ENCODE results near the gene SLCO3A1.

Gene SLCO3A1

GRCh38 chr15:91909111-91909510 is 55.6 kb downstream of the SLCO3A1 start:
- DNase-seq, result no peak

DNA sequence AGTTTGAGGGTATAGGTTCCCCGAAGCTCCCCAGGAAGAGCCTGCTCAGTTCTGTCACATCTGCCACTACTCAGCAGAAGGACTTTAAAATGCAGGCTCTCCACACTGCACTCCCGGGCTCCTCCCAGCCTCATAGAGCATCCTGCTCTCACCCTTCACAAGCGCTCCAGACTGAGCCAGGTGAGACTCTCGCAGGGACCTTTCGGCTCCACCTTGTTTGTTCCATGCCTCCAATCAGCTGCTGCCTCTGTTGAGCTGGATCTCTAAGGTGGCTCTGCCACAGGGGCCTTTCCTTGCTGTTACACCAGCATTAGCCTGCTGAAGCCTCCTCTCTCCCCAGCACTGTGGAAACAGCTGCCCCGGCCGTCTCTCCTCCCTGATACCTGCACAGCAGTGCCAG is 56.1 kb downstream of the SLCO3A1 start:
- no peak for DNase-seq

GRCh38 chr15:91911844-91912243 is 58.3 kb downstream of the SLCO3A1 start:
- no peak for DNase-seq

DNA sequence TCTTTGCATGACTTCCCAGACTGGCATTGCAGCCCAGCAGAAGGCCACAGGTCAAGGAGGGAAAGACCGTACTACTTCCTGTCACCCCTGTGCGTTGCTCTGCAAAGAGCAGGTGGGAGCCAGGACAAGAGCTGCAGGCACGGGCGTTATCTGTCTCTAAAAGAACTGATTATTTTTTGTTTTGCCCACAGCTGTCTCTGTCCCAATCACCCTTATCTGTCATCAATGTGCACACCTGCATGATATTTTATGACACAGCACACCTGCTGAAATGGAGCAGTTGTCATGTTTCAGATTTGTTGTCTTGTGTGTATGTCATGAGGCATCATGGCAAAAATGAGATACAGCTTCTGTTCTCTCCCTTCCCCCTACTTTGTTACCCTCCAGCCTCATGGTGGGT is 58.8 kb downstream of the SLCO3A1 start:
- no peak for DNase-seq

DNA sequence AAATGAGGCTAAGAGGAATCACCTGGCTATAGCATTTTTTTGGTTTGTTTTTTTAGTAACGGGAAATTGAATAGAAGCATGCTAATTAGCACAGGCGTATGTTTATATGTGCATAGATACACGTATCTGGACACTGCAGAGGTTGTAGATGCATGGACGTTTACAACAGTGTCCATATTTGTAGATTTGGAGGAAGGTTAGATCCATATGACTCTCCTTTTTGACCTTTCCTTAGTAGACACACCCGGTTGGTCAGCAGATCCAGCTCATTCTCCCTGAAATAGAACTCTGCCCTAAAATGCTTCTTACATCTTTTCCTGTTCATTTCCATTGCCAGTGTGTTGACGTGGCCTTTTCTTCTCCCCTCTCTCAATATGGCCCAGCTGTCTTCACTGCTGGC is 60.1 kb downstream of the SLCO3A1 start:
- no peak for DNase-seq

- DNase-seq, result no peak
Observed at GRCh38 chr15:91915576-91915975, 62.1 kb downstream of the SLCO3A1 start.

DNA sequence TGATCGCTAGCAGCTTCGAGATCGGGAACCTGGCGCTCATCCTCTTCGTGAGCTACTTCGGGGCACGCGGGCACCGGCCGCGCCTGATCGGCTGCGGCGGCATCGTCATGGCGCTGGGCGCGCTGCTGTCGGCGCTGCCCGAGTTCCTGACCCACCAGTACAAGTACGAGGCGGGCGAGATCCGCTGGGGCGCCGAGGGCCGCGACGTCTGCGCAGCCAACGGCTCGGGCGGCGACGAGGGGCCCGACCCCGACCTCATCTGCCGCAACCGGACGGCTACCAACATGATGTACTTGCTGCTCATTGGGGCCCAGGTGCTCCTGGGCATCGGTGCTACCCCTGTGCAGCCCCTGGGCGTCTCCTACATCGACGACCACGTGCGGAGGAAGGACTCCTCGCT is 62.5 kb downstream of the SLCO3A1 start:
- DNase-seq, result no peak

- no peak for DNase-seq
Observed at GRCh38 chr15:91917686-91918360, 64.3 kb downstream of the SLCO3A1 start.

DNA sequence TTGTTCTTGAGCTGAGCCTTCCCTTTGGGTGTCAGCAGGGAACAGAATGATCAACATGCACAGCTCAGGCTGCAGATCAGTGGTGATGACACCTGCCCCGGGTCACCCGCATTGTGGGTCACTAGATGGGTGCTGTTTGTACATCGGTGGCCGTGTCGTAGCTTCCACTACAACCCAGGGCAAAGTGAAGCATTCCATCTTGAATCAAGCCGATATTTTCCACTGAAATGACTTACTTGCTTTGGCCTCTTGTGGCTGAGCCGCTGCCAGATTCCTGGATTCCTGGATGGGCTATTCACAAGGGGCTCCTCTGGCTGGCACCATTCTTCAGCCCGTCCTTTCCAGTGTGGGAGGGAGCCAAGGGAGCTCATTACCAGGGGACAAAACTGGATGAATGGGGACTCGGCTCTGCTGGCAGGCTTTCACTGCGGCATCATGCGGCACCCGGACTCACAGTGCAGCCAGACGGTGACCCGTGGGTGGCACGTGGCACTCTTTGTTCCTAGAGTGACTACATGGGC is 65.6 kb downstream of the SLCO3A1 start:
- peak in 54 of 56 donors; percentile 16 to 87 (median 70) for DNase-seq

DNA sequence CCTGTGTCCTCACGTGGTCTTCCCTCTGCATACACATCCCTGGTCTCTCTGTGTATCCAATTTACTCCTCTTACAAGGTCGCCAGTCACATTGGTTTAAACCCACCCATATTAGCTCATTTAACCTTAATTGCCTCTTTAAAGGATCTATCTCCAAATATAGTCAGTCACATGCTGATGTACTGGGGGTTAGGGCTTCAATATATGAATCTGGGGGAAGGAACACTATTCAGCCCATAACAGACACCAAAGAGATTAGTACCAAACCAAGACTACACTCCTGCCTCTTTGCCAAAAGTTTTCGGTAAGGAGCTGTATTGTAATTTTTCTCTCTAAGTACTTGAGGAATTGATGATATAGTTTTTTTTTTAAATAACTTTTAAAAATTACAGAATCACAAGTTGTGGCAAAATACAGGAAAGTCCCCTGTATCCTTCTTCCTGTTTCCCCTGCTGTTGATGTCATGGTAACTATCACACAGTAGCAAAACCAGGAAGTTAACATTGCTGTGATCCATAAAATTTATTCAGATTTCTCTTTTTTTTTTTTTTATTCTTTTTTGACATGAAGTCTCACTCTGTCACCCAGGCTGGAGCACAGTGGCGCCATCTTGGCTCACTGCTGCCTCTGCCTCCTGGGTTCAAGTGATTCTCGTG is 67.8 kb downstream of the SLCO3A1 start:
- DNase-seq, result no peak

DNA sequence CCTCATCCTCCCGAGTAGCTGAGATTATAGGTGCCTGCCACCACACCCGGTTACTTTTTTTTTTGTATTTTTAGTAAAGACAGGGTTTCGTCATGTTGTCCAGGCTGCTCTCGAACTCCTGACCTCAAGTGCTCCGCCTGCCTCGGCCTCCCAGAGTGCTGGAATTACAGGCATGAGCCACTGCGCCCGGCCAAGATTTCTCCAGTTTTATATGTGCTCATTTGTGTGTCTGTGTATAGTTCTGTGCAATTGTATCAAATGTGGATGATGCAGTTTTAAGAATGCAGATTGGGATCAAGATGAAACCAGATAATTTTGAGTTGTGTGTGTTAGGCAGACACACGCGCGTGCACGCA is 68.3 kb downstream of the SLCO3A1 start:
- no peak for DNase-seq

DNA sequence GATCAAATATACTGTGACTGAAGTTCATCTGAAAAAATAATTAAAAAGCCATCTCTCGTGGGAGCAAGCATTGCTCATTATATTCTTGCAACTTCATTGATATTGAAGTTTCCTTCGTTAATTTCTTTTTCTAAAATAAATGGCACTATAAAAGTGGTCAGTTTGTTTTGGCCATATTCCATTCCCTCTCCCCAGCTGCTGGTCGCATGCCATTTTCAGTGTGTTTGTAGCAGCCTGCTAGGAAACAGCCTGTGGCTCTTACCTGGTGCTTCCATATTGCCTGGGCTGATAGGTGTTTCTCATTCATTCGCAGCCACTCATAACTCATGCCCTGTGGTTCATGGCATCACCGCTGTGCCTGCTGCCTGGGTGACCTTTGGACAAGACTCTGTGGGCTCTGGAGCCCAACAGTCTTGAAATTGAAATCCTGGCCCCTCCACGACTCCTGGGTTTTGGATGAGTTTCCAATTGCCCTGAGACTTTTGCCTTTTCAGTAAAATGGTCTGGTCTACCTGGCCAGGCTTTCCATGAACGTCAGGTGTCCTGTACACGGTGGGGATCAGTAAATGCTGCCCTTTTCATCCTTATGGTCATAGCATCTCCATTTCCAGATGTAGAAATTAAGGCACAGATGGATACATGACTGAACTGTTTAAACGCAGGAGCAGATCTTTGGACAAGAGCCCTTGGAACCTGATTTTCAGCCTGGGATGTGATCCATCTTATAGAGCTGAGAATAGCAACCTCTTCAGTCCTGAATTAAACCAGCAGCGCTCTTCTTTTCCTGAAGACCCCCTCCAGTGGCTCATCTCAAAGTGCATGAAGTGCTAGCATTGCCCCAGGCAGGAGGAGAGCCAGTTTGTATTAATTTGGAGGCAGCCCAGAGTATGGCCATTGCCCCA is 69.4 kb downstream of the SLCO3A1 start:
- no peak for DNase-seq

DNA sequence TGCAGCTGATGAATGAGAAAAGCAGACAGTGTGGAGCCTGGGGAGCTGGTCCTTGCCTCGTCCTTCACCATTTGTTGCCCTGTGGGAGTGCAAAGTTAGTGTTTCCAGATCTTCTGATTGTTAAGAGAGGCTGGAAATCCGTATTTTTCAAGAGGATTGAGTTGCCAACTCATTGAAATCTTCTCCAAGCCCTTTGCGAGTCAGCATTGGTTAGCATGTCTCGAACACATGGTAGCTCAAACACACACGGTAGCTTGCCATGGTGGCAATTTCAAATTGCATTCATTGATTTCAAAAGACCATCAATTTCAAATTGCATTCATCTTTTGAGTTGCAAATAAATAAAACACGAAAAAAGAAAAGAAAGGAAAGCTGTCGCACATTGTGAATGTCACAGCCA is 70.7 kb downstream of the SLCO3A1 start:
- DNase-seq, result no peak

DNA sequence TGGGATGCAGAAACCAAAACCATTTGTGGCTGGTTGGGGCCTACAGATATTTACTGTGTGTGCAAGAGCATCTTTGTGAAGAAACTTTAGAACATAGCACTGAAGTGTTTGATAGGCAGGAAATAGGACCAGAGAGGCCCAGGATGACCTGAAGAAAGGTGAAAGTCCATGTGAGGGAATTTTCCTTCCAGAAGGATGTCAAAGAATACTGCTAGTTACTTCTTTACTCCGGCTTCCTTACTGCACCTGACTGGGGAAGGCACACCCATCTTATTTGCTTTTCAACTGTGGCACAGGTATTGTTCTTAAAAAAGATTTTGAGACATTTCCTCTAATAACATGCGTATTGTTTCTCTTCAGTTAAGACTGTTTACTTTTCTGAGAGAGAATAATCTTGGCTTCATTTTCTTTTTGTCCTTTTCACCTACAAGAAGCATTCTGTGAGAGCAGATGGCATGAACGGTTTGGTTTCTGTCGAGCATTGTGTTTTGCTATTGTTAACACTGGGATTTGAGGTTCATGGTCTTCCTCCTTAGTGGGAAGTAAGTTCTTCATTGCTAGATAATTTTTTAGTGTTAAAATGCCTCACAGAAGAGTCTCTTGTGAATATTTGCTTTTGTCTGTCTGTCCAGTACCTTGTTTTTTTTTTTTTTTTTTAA is 71.5 kb downstream of the SLCO3A1 start:
- DNase-seq, result no peak

- no peak for DNase-seq
Observed at GRCh38 chr15:91925794-91926193, 72.3 kb downstream of the SLCO3A1 start.

DNA sequence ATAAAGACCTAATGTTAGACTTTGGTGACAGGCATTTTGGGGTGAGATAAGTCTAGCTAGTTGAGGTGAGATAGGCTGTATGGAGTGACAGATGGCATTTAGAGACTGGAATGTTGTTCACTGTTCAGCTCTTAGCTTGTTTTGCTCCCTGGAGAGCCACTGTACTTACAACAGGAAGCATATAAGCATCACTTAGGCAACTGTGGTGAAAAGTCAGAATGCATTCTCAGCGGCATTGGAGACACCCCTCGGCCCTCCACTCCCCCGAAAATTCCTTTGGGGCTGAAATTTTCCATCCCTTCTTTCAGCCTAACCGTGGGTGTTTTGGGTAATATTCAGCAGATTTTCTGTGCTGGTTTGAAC is 73.4 kb downstream of the SLCO3A1 start:
- no peak for DNase-seq

- DNase-seq, result no peak
Observed at GRCh38 chr15:91927585-91927984, 74.1 kb downstream of the SLCO3A1 start.

- DNase-seq, result no peak
Observed at GRCh38 chr15:91928675-91929074, 75.2 kb downstream of the SLCO3A1 start.

GRCh38 chr15:91929509-91929908 is 76.0 kb downstream of the SLCO3A1 start:
- no peak for DNase-seq

GRCh38 chr15:91930092-91930491 is 76.6 kb downstream of the SLCO3A1 start:
- no peak for DNase-seq

DNA sequence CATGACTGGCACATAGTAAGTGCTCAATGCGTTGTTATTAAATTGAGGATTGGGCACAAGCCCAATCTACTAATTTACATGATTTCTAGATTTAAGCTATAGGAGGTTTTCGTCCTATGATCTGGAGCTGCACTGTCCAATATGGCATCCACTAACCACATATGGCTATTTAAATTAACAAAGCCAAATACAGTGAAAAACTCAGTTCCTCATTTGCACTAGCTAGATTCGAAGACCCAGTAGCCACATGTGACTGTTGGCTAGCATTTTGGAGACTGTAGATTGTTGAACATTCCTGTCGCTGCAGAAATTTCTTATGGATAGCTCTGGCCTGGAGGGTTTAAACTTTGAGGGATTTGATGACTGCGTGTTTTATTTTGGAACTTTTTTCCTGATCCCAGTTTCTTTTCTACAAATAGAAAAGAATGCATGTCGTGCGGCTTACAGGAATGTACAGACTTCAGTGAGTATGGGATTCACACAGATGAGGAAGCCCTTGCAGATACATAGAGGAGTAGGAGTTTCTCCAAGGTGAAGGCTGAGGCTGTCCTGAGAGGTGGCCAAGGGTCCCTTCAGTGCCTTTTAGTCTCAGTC is 82.8 kb downstream of the SLCO3A1 start:
- DNase-seq, result no peak
